ENCODE results near the gene CPTP. TPM values are rescaled to one million over a fixed set of nuclear protein-coding genes. Genes with fewer than 3 reads are reported as not detected.

Gene CPTP
- total and polyA plus RNA-seq, 2 of the 13 experiments (the other 11 are each of a cell fraction or from before 2014, with no cell fraction given), result 5.5 to 9.3 TPM

DNA sequence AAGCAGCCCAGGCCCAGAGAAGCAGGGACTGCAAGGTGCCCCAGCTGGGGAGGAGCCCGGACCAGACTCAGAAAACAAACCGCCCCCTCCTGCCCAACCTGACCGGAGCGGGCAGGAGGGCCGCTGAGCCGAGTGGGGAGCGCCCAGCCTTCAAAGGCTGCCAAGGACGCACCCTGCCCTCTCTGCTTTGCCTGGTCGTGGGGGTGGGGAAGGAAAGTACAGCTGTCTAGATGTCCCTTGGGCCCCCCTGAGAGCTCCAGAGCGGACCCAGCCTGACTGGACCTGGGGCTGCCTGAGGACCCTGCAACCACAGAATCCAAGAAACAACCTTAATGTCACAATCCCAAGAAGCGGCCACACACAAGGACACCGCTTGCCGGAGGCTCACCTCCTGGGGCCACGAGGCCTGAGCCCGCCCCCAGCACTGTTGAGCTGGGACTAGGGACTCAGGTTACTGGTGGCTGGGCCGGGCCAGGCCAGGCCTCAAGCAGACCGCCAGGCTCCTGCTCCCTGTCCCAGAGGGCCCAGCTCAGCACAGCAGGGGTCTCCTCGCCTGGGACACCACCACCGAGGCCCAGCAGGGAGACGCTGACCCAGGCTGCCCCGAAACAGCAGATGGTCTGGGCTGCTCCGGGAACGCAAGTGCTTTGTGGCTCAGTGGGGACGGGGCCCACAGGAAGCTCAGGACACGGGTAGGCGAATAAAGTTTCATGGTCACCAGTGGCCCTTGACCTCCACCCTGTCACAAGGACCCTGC is 23.2 kb downstream of the CPTP start (continued):
- TF ChIP-seq HNRNPH1 (optimal IDR thresholded peaks at IDR 0.05; ENCODE audit: low read depth, low read length) (no peak), NR3C1 (CRISPR knock-in tag; IDR thresholded peaks at IDR 0.05) (no peak), RELA (CRISPR knock-in tag; IDR thresholded peaks at IDR 0.05) (no peak), SMARCE1 (IDR thresholded peaks at IDR 0.05; ENCODE audit: borderline replicate concordance) (no peak), ZNF468 (CRISPR knock-in tag; IDR thresholded peaks at IDR 0.05) (no peak), ZSCAN21 (CRISPR knock-in tag; IDR thresholded peaks at IDR 0.05; ENCODE audit: borderline replicate concordance) (no peak), ZBTB8A (CRISPR knock-in tag; IDR thresholded peaks at IDR 0.05; ENCODE audit: borderline replicate concordance, low read depth) (no peak), NR2F2 (IDR thresholded peaks at IDR 0.05; ENCODE audit: borderline replicate concordance, low read depth) (no peak), HDAC6 (IDR thresholded peaks at IDR 0.05; ENCODE audit: low read depth, low read length) (no peak), SSRP1 (CRISPR knock-in tag; IDR thresholded peaks at IDR 0.05) (no peak)
- TF ChIP-seq, protein P1, sequence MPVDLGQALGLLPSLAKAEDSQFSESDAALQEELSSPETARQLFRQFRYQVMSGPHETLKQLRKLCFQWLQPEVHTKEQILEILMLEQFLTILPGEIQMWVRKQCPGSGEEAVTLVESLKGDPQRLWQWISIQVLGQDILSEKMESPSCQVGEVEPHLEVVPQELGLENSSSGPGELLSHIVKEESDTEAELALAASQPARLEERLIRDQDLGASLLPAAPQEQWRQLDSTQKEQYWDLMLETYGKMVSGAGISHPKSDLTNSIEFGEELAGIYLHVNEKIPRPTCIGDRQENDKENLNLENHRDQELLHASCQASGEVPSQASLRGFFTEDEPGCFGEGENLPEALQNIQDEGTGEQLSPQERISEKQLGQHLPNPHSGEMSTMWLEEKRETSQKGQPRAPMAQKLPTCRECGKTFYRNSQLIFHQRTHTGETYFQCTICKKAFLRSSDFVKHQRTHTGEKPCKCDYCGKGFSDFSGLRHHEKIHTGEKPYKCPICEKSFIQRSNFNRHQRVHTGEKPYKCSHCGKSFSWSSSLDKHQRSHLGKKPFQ (CRISPR knock-in tag; IDR thresholded peaks at IDR 0.05; ENCODE audit: insufficient replicate concordance), result no peak
- TF ChIP-seq, protein P2, sequence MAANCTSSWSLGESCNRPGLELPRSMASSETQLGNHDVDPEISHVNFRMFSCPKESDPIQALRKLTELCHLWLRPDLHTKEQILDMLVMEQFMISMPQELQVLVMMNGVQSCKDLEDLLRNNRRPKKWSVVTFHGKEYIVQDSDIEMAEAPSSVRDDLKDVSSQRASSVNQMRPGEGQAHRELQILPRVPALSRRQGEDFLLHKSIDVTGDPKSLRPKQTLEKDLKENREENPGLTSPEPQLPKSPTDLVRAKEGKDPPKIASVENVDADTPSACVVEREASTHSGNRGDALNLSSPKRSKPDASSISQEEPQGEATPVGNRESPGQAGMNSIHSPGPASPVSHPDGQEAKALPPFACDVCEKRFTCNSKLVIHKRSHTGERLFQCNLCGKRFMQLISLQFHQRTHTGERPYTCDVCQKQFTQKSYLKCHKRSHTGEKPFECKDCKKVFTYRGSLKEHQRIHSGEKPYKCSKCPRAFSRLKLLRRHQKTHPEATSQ (CRISPR knock-in tag; IDR thresholded peaks at IDR 0.05; ENCODE audit: borderline replicate concordance), result no peak
- TF ChIP-seq, protein P3, sequence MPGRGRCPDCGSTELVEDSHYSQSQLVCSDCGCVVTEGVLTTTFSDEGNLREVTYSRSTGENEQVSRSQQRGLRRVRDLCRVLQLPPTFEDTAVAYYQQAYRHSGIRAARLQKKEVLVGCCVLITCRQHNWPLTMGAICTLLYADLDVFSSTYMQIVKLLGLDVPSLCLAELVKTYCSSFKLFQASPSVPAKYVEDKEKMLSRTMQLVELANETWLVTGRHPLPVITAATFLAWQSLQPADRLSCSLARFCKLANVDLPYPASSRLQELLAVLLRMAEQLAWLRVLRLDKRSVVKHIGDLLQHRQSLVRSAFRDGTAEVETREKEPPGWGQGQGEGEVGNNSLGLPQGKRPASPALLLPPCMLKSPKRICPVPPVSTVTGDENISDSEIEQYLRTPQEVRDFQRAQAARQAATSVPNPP (CRISPR knock-in tag; IDR thresholded peaks at IDR 0.05), result no peak
- TF ChIP-seq, protein P4, sequence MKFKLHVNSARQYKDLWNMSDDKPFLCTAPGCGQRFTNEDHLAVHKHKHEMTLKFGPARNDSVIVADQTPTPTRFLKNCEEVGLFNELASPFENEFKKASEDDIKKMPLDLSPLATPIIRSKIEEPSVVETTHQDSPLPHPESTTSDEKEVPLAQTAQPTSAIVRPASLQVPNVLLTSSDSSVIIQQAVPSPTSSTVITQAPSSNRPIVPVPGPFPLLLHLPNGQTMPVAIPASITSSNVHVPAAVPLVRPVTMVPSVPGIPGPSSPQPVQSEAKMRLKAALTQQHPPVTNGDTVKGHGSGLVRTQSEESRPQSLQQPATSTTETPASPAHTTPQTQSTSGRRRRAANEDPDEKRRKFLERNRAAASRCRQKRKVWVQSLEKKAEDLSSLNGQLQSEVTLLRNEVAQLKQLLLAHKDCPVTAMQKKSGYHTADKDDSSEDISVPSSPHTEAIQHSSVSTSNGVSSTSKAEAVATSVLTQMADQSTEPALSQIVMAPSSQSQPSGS (CRISPR knock-in tag; IDR thresholded peaks at IDR 0.05), result no peak
- TF ChIP-seq, protein P5, sequence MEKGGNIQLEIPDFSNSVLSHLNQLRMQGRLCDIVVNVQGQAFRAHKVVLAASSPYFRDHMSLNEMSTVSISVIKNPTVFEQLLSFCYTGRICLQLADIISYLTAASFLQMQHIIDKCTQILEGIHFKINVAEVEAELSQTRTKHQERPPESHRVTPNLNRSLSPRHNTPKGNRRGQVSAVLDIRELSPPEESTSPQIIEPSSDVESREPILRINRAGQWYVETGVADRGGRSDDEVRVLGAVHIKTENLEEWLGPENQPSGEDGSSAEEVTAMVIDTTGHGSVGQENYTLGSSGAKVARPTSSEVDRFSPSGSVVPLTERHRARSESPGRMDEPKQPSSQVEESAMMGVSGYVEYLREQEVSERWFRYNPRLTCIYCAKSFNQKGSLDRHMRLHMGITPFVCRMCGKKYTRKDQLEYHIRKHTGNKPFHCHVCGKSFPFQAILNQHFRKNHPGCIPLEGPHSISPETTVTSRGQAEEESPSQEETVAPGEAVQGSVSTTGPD (CRISPR knock-in tag; IDR thresholded peaks at IDR 0.05), result no peak
- TF ChIP-seq, protein P6, sequence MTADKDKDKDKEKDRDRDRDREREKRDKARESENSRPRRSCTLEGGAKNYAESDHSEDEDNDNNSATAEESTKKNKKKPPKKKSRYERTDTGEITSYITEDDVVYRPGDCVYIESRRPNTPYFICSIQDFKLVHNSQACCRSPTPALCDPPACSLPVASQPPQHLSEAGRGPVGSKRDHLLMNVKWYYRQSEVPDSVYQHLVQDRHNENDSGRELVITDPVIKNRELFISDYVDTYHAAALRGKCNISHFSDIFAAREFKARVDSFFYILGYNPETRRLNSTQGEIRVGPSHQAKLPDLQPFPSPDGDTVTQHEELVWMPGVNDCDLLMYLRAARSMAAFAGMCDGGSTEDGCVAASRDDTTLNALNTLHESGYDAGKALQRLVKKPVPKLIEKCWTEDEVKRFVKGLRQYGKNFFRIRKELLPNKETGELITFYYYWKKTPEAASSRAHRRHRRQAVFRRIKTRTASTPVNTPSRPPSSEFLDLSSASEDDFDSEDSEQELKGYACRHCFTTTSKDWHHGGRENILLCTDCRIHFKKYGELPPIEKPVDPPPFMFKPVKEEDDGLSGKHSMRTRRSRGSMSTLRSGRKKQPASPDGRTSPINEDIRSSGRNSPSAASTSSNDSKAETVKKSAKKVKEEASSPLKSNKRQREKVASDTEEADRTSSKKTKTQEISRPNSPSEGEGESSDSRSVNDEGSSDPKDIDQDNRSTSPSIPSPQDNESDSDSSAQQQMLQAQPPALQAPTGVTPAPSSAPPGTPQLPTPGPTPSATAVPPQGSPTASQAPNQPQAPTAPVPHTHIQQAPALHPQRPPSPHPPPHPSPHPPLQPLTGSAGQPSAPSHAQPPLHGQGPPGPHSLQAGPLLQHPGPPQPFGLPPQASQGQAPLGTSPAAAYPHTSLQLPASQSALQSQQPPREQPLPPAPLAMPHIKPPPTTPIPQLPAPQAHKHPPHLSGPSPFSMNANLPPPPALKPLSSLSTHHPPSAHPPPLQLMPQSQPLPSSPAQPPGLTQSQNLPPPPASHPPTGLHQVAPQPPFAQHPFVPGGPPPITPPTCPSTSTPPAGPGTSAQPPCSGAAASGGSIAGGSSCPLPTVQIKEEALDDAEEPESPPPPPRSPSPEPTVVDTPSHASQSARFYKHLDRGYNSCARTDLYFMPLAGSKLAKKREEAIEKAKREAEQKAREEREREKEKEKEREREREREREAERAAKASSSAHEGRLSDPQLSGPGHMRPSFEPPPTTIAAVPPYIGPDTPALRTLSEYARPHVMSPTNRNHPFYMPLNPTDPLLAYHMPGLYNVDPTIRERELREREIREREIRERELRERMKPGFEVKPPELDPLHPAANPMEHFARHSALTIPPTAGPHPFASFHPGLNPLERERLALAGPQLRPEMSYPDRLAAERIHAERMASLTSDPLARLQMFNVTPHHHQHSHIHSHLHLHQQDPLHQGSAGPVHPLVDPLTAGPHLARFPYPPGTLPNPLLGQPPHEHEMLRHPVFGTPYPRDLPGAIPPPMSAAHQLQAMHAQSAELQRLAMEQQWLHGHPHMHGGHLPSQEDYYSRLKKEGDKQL (CRISPR knock-in tag; IDR thresholded peaks at IDR 0.05; ENCODE audit: low read depth), result no peak
